Gastrocnemius medialis (tissue), 4 donors: ENCODE results near the gene ENTPD7. TPM values are rescaled to one million over a fixed set of nuclear protein-coding genes. Genes with fewer than 3 reads are reported as not detected.

ENCODE experiments used
- ATAC-seq, 2 donors: fragments of 150-250 bp; one replicate each; pipeline ENCODE4 v1.9.1; 2016
- DNase-seq, 2 donors: peaks; one replicate each; pipeline ENCODE4 v3.0.0-alpha.2; 2019
- H3K27ac ChIP-seq, 4 donors: fragments of 200-600 bp; sonication (generic); 1 replicate in 1 of 4; 2 replicates in 3 of 4; pipeline ENCODE4 v1.5.1; 2016 to 2018; ENCODE audit warnings: mild to moderate bottlenecking in 2 of 4, moderate library complexity in 1 of 4
- H3K27me3 ChIP-seq, 3 donors: fragments of 200-600 bp; sonication (generic) in 2 of 3; 1 replicate in 1 of 3; 2 replicates in 2 of 3; pipeline versions ENCODE4 v1.5.1 to v1.6.0; 2016 to 2019; ENCODE audit warnings: mild to moderate bottlenecking in 1 of 3, moderate library complexity in 1 of 3
- H3K36me3 ChIP-seq, 2 donors: fragments of 200-600 bp; sonication (generic) in 1 of 2; one replicate each; pipeline ENCODE4 v1.5.1; 2017 to 2018
- H3K4me1 ChIP-seq, 2 donors: fragments of 200-600 bp; sonication (generic) in 1 of 2; one replicate each; pipeline ENCODE4 v1.5.1; 2016 to 2017; ENCODE audit warnings: mild to moderate bottlenecking in 2 of 2
- H3K4me3 ChIP-seq, 4 donors: fragments of 200-600 bp; sonication (generic) in 3 of 4; 1 replicate in 1 of 4; 2 replicates in 3 of 4; pipeline ENCODE4 v1.5.1; 2016 to 2019; ENCODE audit warnings: mild to moderate bottlenecking in 2 of 4
- H3K9me3 ChIP-seq, 3 donors: fragments of 200-600 bp; sonication (generic) in 2 of 3; 1 replicate in 1 of 3; 2 replicates in 2 of 3; pipeline ENCODE4 v1.5.1; 2016 to 2019
- POLR2A ChIP-seq, 2 donors: fragments of 450-650 bp; IDR thresholded peaks; one replicate each; pipeline ENCODE4 v1.6.1; 2017; ENCODE audit warnings: antibody characterized with exemption in 2 of 2, mild to moderate bottlenecking in 2 of 2, moderate library complexity in 2 of 2
- in situ Hi-C, 4 donors: fragments of 200-750 bp; cut with MboI; loops; one replicate each; pipeline versions ENCODE4 v1.15.0 to v1.8.0; 2017; ENCODE audit warnings: low sequenced_read_pairs in 4 of 4
- intact Hi-C: fragments of 100-400 bp; cut with DNase I; formaldehyde crosslinking; loops from one replicate; pipeline ENCODE4 v1.15.1; 2023; ENCODE audit warnings: low total_unique reads
- total RNA-seq, 4 donors: library from RNA; depleted of rRNA; stranded (reverse); fragments of >200 nt; gene quantifications; one replicate each; pipeline versions ENCODE4 v1.1.0 to v1.2.3, GENCODE V29; 2016
- TF ChIP-seq, protein P1 (sequence below), 5 experiments: fragments of 450-650 bp in 3 of 5; fragments of 200-600 bp in 2 of 5; sonication (generic) in 2 of 5; IDR thresholded peaks in 4 of 5; conservative IDR thresholded peaks in 1 of 5; 1 replicate in 4 of 5; 2 replicates in 1 of 5; pipeline ENCODE4 v1.5.1; 2016 to 2019; ENCODE audit warnings: antibody characterized with exemption in 5 of 5, mild to moderate bottlenecking in 3 of 5, moderate library complexity in 3 of 5

Gene ENTPD7
- total RNA-seq, 4 donors from 2014 or later = 0.32 to 1.1 (median 0.76) TPM

GRCh38 chr10:99685597-99685967 lies 26.3 kb downstream of the ENTPD7 start:
- H3K27ac ChIP-seq = no peak overlapping the region
- H3K27me3 ChIP-seq = no peaks in the 10 kb centered on the region
- H3K36me3 ChIP-seq = no peaks in the 10 kb centered on the region
- peaks cover 5 to 16% of the 10 kb centered on the region in 2 donors for H3K4me1 ChIP-seq
- ATAC-seq = no peak
- DNase-seq = no peak
- TF ChIP-seq POLR2A (IDR thresholded peaks at IDR 0.05) = no peak
- TF ChIP-seq, protein P1, sequence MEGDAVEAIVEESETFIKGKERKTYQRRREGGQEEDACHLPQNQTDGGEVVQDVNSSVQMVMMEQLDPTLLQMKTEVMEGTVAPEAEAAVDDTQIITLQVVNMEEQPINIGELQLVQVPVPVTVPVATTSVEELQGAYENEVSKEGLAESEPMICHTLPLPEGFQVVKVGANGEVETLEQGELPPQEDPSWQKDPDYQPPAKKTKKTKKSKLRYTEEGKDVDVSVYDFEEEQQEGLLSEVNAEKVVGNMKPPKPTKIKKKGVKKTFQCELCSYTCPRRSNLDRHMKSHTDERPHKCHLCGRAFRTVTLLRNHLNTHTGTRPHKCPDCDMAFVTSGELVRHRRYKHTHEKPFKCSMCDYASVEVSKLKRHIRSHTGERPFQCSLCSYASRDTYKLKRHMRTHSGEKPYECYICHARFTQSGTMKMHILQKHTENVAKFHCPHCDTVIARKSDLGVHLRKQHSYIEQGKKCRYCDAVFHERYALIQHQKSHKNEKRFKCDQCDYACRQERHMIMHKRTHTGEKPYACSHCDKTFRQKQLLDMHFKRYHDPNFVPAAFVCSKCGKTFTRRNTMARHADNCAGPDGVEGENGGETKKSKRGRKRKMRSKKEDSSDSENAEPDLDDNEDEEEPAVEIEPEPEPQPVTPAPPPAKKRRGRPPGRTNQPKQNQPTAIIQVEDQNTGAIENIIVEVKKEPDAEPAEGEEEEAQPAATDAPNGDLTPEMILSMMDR (IDR thresholded peaks at IDR 0.05 in 4 of 5, conservative IDR thresholded peaks at IDR 0.05 in 1 of 5) = no peak
- in situ Hi-C loops (no loop called here), intact Hi-C loops (no loop called here)
- H3K4me3 ChIP-seq = no peak overlapping the region
- no peaks in the 10 kb centered on the region for H3K9me3 ChIP-seq

DNA sequence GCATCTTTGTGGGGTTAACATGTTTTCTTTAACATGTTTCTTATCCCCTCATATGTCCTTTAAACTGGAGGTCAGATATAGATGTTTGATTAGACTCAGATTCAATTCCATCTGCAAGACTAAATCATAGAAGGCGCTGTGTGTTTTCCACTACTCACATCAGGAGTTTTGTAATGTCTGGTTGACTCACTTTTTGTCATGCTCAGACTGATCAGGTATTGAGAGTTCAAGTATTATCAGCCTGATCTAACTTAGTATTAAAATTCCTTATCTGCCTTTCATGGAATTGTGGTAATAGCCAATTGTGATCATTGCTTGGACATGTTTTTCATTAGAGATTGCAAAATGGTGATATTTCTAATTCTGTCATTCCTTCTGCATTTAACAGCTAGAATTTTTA lies 30.2 kb downstream of the ENTPD7 start:
- intact Hi-C loops (no loop called here), in situ Hi-C loops (no loop called here)
- peaks cover 0 to 15% of the 10 kb centered on the region in 2 donors for H3K36me3 ChIP-seq
- TF ChIP-seq, protein P1 (IDR thresholded peaks at IDR 0.05 in 4 of 5, conservative IDR thresholded peaks at IDR 0.05 in 1 of 5) = no peak
- TF ChIP-seq POLR2A (IDR thresholded peaks at IDR 0.05) = no peak
- H3K27ac ChIP-seq = no peak overlapping the region
- ATAC-seq (no peak), DNase-seq (no peak)
- H3K27me3 ChIP-seq = no peaks in the 10 kb centered on the region
- no peak overlapping the region for H3K4me3 ChIP-seq
- H3K4me1 ChIP-seq = no peaks in the 10 kb centered on the region
- no peaks in the 10 kb centered on the region for H3K9me3 ChIP-seq

DNA sequence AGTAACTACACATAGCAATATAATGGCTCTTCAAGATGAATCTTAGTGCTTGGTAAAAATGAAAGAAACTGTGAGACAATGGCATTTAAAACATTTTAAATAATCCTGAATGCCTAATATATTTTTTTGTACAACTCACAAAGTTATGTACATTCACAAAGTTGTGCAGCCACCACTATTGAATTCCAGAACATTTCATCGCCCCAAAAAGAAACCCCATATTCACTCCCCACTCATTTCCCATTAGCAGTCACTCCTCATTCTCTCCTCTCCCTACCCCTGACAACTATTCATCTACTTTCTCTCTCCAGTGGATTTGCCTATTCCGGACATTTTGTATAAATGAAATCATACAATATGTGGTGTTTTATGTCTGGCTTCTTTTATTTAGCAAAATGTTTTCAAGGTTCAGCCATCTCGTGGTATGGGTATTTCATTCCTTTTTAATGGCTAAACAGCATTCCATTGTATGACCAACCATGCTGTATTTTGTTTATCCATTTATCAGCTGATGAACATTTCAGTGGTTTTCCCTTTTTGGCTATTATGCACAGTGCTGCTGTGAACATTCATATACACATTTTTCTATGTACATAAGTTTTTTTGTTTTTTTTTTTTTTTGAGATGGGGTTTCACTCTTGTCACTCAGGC lies 34.7 kb downstream of the ENTPD7 start:
- Histone ChIP-seq H3K36me3 (peaks cover 0 to 41% of the 10 kb centered on the region in 2 donors), H3K27me3 (no peaks in the 10 kb centered on the region)

GRCh38 chr10:99695761-99696160 lies 36.5 kb downstream of the ENTPD7 start:
- Histone ChIP-seq H3K4me3 (no peak overlapping the region), H3K27me3 (no peaks in the 10 kb centered on the region), H3K36me3 (peaks cover 0 to 48% of the 10 kb centered on the region in 2 donors), H3K4me1 (no peaks in the 10 kb centered on the region), H3K27ac (no peak overlapping the region), H3K9me3 (no peaks in the 10 kb centered on the region)
- DNase-seq (no peak), ATAC-seq (no peak)
- TF ChIP-seq, protein P1 (IDR thresholded peaks at IDR 0.05 in 4 of 5, conservative IDR thresholded peaks at IDR 0.05 in 1 of 5) = no peak
- no peak for TF ChIP-seq POLR2A (IDR thresholded peaks at IDR 0.05)
- intact Hi-C loops (no loop called here), in situ Hi-C loops (no loop called here)

More for the DNA sequence above, 34.7 kb downstream of the ENTPD7 start:
- TF ChIP-seq, protein P1 (IDR thresholded peaks at IDR 0.05 in 4 of 5, conservative IDR thresholded peaks at IDR 0.05 in 1 of 5) = no peak
- TF ChIP-seq POLR2A (IDR thresholded peaks at IDR 0.05) = no peak
- in situ Hi-C loops (no loop called here), intact Hi-C loops (no loop called here)
- Histone ChIP-seq H3K4me1 (no peaks in the 10 kb centered on the region), H3K4me3 (no peak overlapping the region), H3K27ac (no peak overlapping the region), H3K9me3 (no peaks in the 10 kb centered on the region)
- DNase-seq (no peak), ATAC-seq (no peak)
